Stimulated activated naive CD8-positive, alpha-beta T cell treated with anti-CD3 and anti-CD28 coated beads, Interleukin-15, amount 100 ng/mL, for 72 hours (primary cell): Measurements from ENCODE around the gene TUBD1.
"Not testable (repeated sequence)": the region's sequence is repeated elsewhere in the genome, so short reads cannot be mapped to it uniquely, and the experiment has no call there.

Experiments used
- ATAC-seq: fragments of 150-1000 bp; cut with Tn5 transposase; 2 replicates; pipeline ENCODE4 v1.10.0; 2021; ENCODE audit warnings: mild to moderate bottlenecking, moderate library complexity
- DNase-seq, 2 donors: peaks; one replicate each; pipeline ENCODE4 v3.0.0; 2021 to 2022
- H3K27ac Mint-ChIP-seq, 2 donors: one replicate each; pipeline ENCODE4 v1.8.0; 2022; ENCODE audit warnings: mild to moderate bottlenecking in 2 of 2, mixed read lengths in 2 of 2, moderate library complexity in 2 of 2
- H3K27me3 Mint-ChIP-seq: one replicate; pipeline ENCODE4 v1.8.0; 2022; ENCODE audit warnings: mixed read lengths
- H3K4me1 Mint-ChIP-seq: one replicate; pipeline ENCODE4 v1.8.0; 2022; ENCODE audit warnings: mild to moderate bottlenecking, mixed read lengths
- H3K4me3 Mint-ChIP-seq, 2 donors: one replicate each; pipeline ENCODE4 v1.8.0; 2022; ENCODE audit warnings: mild to moderate bottlenecking in 2 of 2, mixed read lengths in 2 of 2, moderate library complexity in 1 of 2
- H3K9me3 Mint-ChIP-seq, 2 donors: one replicate each; pipeline ENCODE4 v1.8.0; 2022; ENCODE audit warnings: mixed read lengths in 2 of 2

The TUBD1 gene

GRCh38 chr17:59892251-59892923, 356 bp downstream of the TUBD1 start:
- no peak for DNase-seq
- peaks cover 56% of the 10 kb centered on the region for H3K4me1 Mint-ChIP-seq

GRCh38 chr17:59890720-59891119, 2.0 kb downstream of the TUBD1 start:
- no peak overlapping the region for H3K27ac Mint-ChIP-seq
- peak overlapping the region; percentile 4 to 52 for H3K4me3 Mint-ChIP-seq
- peaks cover 52% of the 10 kb centered on the region for H3K4me1 Mint-ChIP-seq
- DNase-seq (no peak), ATAC-seq (no peak)
- H3K27me3 Mint-ChIP-seq: no peaks in the 10 kb centered on the region
- H3K9me3 Mint-ChIP-seq: no peaks in the 10 kb centered on the region

More at GRCh38 chr17:59892251-59892923, 356 bp downstream of the TUBD1 start:
- Mint-ChIP-seq H3K9me3 (no peaks in the 10 kb centered on the region), H3K27me3 (no peaks in the 10 kb centered on the region), H3K4me3 (peak overlapping the region; percentile 99 to 100), H3K27ac (peak overlapping the region; percentile 100)
- ATAC-seq: no peak

DNA sequence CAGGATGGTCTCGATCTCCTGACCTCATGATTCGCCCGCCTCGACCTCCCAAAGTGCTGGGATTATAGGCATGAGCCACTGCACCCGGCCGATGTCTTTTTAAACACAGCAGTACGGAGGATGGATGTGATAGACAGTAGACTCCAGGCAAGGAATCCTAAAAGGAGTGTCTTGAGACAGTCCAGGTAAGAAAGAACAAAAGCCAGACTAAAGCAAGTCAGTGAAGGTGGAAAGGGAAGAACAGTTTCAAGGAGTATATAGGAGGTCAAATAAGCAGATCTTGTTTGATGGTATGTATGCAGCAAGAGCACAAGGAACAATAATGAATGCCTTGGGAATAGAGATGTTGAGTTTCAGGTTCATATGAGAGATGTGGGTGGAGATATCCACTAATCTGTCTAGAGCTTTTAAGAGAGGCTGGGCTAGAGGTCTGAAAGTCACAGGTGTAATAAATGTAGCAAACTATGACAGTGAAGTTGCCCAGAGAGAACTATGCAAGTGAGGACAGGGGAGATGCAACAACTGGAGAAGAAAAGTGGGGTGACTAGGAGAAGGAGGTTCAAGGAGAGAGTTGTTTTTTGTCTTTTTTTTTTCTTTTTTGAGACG, 4.5 kb downstream of the TUBD1 start:
- ATAC-seq (no peak), DNase-seq (no peak)
- Mint-ChIP-seq H3K9me3 (no peaks in the 10 kb centered on the region), H3K27me3 (no peaks in the 10 kb centered on the region), H3K27ac (peak overlapping the region in 1 of 2 donors; percentile 62), H3K4me3 (no peak overlapping the region), H3K4me1 (peaks cover 35% of the 10 kb centered on the region)

DNA sequence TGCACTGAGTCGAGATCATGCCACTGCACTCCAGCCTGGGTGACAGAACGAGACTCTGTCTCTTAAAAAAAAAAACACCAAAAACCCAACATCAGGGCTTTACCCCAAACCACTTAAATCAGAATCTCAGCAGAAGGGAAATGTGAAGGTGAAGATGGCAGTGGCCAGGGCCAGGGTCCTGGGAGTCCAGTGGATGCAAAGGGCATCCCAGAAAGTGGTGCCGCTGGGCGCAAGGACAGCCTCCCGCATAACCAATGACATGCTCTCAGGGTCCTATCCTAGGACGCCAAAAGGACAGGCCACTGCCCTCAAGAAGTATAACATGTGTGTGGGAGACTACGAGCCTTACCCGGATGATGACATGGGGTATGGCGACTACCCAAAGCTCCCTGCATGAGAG, 7.9 kb downstream of the TUBD1 start:
- H3K27ac Mint-ChIP-seq: no peak overlapping the region

DNA sequence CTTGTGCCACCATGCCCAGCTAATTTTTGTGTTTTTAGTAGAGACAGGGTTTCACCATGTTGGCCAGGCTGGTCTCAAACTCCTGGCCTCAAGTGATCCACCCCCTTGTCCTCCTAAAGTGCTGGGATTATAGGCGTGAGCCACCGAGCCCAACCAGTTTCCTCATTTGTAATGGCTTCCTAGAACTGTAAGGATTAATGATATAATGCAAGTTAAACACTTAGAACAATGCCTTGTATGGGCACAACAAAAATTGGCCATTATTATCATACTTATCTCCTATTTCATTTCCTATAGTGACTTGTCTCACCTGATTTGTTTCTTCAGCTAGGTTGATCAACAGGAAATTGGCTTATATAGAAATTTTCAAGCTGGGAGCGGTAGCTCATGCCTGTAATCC, 14.1 kb downstream of the TUBD1 start:
- Mint-ChIP-seq H3K9me3 (no peaks in the 10 kb centered on the region), H3K4me1 (no peaks in the 10 kb centered on the region), H3K27ac (no peak overlapping the region), H3K27me3 (no peaks in the 10 kb centered on the region), H3K4me3 (no peak overlapping the region)
- DNase-seq (no peak), ATAC-seq (no peak)

More for the DNA sequence above, 7.9 kb downstream of the TUBD1 start:
- Mint-ChIP-seq H3K4me1 (peaks cover 15% of the 10 kb centered on the region), H3K27me3 (no peaks in the 10 kb centered on the region), H3K4me3 (no peak overlapping the region), H3K9me3 (no peaks in the 10 kb centered on the region)
- DNase-seq (no peak), ATAC-seq (no peak)

DNA sequence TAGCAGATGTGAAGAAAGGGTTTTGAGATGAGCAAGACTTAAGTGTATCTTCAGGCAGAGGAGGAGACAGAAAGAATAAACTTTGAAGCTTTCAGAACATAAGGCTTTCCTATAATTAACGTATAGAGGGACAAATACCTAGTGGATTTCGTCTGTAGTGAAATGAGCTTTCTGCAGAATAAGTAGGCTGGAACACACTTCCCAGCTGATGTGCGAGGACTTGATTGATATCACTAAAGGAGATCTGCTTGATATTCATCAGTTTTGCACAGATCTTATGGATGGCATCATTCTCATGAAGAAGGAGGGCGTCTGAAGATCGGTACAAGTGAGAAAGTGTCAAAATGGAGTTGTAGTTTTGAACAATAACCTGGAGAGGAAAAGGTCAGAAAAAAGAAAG, 14.8 kb downstream of the TUBD1 start:
- DNase-seq: no peak
- Mint-ChIP-seq H3K4me1 (no peaks in the 10 kb centered on the region), H3K9me3 (no peaks in the 10 kb centered on the region), H3K27ac (peak overlapping the region in 1 of 2 donors; percentile 11), H3K4me3 (no peak overlapping the region), H3K27me3 (no peaks in the 10 kb centered on the region)
- ATAC-seq: no peak

- no peaks in the 10 kb centered on the region for H3K9me3 Mint-ChIP-seq
- H3K4me3 Mint-ChIP-seq: no peak overlapping the region
- no peak for DNase-seq
- no peak for ATAC-seq
- H3K27ac Mint-ChIP-seq: no peak overlapping the region
- no peaks in the 10 kb centered on the region for H3K4me1 Mint-ChIP-seq
- no peaks in the 10 kb centered on the region for H3K27me3 Mint-ChIP-seq
Measured at GRCh38 chr17:59876107-59876506, 16.6 kb downstream of the TUBD1 start.

- Mint-ChIP-seq H3K27ac (no peak overlapping the region), H3K4me1 (no peaks in the 10 kb centered on the region), H3K27me3 (no peaks in the 10 kb centered on the region), H3K9me3 (no peaks in the 10 kb centered on the region), H3K4me3 (no peak overlapping the region)
- DNase-seq (no peak), ATAC-seq (no peak)
Measured at GRCh38 chr17:59874376-59874775, 18.4 kb downstream of the TUBD1 start.

DNA sequence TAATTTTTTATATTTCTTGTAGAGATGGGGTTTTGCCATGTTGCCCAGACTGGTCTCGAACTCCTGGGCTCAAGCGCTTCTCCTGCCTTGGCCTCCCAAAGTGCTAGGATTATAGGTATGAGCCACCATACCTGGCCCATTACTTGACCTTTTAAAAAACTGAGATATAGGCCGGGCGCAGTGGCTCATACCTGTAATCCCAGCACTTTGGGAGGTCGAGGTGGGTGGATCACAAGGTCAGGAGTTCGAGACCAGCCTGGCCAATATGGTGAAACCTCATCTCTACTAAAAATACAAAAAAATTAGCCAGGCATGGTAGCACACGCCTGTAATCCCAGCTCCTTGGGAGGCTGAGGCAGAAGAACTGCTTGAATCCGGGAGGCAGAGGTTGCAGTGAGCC, 19.3 kb downstream of the TUBD1 start:
- ATAC-seq, DNase-seq, H3K4me1 Mint-ChIP-seq, H3K27ac Mint-ChIP-seq, H3K27me3 Mint-ChIP-seq, H3K9me3 Mint-ChIP-seq, H3K4me3 Mint-ChIP-seq: not testable (repeated sequence)

- DNase-seq (no peak), ATAC-seq (no peak)
- no peaks in the 10 kb centered on the region for H3K27me3 Mint-ChIP-seq
- H3K9me3 Mint-ChIP-seq: no peaks in the 10 kb centered on the region
- no peak overlapping the region for H3K27ac Mint-ChIP-seq
- no peak overlapping the region for H3K4me3 Mint-ChIP-seq
- peaks cover 5% of the 10 kb centered on the region for H3K4me1 Mint-ChIP-seq
Measured at GRCh38 chr17:59872351-59872750, 20.4 kb downstream of the TUBD1 start.

- H3K4me1 Mint-ChIP-seq: peaks cover 6% of the 10 kb centered on the region
- no peaks in the 10 kb centered on the region for H3K9me3 Mint-ChIP-seq
- H3K27ac Mint-ChIP-seq: peak overlapping the region in 1 of 2 donors; percentile 52
- no peak overlapping the region for H3K4me3 Mint-ChIP-seq
- no peak for DNase-seq
- ATAC-seq: no peak
- H3K27me3 Mint-ChIP-seq: no peaks in the 10 kb centered on the region
Measured at GRCh38 chr17:59870482-59870881, 22.3 kb downstream of the TUBD1 start.

- peaks cover 6% of the 10 kb centered on the region for H3K4me1 Mint-ChIP-seq
- H3K4me3 Mint-ChIP-seq: no peak overlapping the region
- peak overlapping the region in 1 of 2 donors; percentile 52 for H3K27ac Mint-ChIP-seq
- H3K27me3 Mint-ChIP-seq: no peaks in the 10 kb centered on the region
- H3K9me3 Mint-ChIP-seq: no peaks in the 10 kb centered on the region
- no peak for DNase-seq
- ATAC-seq: no peak
Measured at GRCh38 chr17:59869941-59870218, 22.9 kb downstream of the TUBD1 start.

DNA sequence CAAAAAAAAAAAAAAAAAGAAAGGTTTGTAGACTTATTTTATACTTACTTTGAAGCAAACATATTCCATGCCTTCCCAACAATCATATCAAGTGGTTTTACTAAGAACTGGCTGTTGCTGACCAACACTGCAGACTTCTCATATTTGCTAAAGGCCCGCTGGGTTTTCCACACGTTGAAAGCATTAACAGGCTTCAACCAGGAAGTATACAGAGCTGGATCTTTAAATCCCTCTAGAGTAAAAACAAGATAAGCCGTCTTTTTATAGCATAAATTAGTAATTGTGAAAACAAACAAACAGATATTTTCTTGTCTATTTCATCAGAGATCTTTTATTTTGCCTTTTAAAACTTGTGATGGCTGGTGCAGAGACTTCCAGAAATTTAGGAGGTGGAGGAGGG, 29.1 kb downstream of the TUBD1 start:
- Mint-ChIP-seq H3K4me3 (no peak overlapping the region), H3K4me1 (peaks cover 6% of the 10 kb centered on the region), H3K27me3 (no peaks in the 10 kb centered on the region), H3K9me3 (no peaks in the 10 kb centered on the region), H3K27ac (peak overlapping the region in 1 of 2 donors; percentile 25)
- DNase-seq (no peak), ATAC-seq (no peak)

DNA sequence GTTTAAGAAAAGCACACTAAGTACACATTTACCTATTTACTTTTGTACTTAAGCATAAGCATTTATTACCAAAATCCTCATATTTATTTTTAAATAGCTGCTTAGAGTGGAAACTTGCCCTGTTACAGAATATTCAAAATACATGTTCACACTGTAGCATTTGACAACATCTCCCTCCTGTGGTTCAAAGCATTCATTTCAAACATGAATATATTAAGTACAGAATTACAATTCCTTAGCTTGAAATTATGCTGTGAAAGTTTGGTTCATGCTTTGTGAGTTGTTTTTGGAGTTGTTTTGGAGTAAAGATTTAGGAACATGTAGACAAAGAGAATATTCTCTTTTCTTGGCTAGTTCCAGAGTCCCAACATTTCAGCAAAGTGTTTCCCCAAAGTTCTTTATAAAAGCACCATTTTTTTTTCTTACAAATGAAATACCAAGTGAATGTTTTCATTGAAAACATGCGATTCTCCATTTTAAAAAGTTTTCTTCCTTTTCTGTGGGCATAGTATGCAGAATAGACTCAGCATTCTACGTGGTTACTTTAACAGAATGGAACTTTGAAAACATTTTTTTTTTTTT, 33.2 kb downstream of the TUBD1 start:
- Mint-ChIP-seq H3K4me3 (peak overlapping the region in 1 of 2 donors; percentile 15), H3K27ac (peak overlapping the region in 1 of 2 donors; percentile 25), H3K27me3 (no peaks in the 10 kb centered on the region), H3K9me3 (no peaks in the 10 kb centered on the region), H3K4me1 (peaks cover 25% of the 10 kb centered on the region)
- DNase-seq: no peak
- peak; percentile 67 for ATAC-seq

- peaks cover 31% of the 10 kb centered on the region for H3K4me1 Mint-ChIP-seq
- no peaks in the 10 kb centered on the region for H3K27me3 Mint-ChIP-seq
- no peaks in the 10 kb centered on the region for H3K9me3 Mint-ChIP-seq
- ATAC-seq (no peak), DNase-seq (no peak)
- H3K4me3 Mint-ChIP-seq: no peak overlapping the region
- no peak overlapping the region for H3K27ac Mint-ChIP-seq
Measured at GRCh38 chr17:59858932-59859331, 33.8 kb downstream of the TUBD1 start.

DNA sequence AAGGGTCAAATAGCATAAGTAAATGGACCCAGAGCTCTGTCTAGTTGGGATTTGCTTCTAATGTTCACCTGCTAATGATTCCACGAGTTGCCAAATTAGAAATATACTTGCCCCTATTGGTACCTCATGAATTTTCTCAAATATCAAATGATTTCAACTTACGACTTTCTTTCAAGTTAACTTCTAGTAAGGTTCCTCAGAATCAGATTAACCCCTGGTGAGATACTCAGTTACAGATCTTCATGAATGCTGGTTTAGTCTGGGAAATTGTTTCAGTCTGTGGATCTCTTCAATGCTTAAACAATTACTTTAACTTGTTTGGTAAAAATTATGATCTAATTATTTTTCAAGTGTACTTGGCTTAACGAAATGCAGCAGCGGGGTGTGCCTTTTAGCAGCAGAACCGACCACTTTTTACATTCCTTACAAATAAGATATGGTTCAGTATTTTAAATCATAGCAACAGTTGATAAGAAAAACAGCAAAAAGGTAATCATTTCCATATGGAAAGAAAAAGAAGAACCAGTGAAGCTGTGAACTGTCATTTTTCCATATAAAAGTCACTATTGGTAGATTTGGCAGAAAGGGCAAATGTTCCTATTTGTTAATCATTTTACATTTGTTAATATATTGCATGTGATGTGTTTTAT, 34.5 kb downstream of the TUBD1 start:
- no peak for ATAC-seq
- Mint-ChIP-seq H3K27me3 (no peaks in the 10 kb centered on the region), H3K4me3 (no peak overlapping the region), H3K4me1 (peaks cover 38% of the 10 kb centered on the region), H3K27ac (peak overlapping the region in 1 of 2 donors; percentile 73), H3K9me3 (no peaks in the 10 kb centered on the region)
- no peak for DNase-seq
